ENCODE results near the gene ATRX. TPM values are rescaled to one million over a fixed set of nuclear protein-coding genes. Genes with fewer than 3 reads are reported as not detected.

ATRX gene
- total RNA-seq, 1 donor from 2014 or later = 37.6 TPM

- TF ChIP-seq CTCF (IDR thresholded peaks at IDR 0.05; ENCODE audit: insufficient read depth, low read length, severe bottlenecking) = no peak
- no peaks in the 10 kb centered on the region for H3K36me3 ChIP-seq (ENCODE audit: control insufficient read depth, insufficient read depth, low read length)
- no peak for DNase-seq (ENCODE audit: low read depth)
- no peak for FAIRE-seq
- H3K27me3 ChIP-seq (ENCODE audit: control insufficient read depth, insufficient read depth, low read length) = no peaks in the 10 kb centered on the region
- H3K4me3 ChIP-seq (ENCODE audit: low read depth, low read length) = no peak overlapping the region
These were observed 9.1 kb upstream of the ATRX start for GRCh38 chrX:77795124-77795523.

- DNase-seq (ENCODE audit: low read depth) (peak; percentile 39), FAIRE-seq (no peak)
- Histone ChIP-seq H3K4me3 (ENCODE audit: low read depth, low read length) (no peak overlapping the region), H3K36me3 (ENCODE audit: control insufficient read depth, insufficient read depth, low read length) (no peaks in the 10 kb centered on the region), H3K27me3 (ENCODE audit: control insufficient read depth, insufficient read depth, low read length) (no peaks in the 10 kb centered on the region)
- no peak for TF ChIP-seq CTCF (IDR thresholded peaks at IDR 0.05; ENCODE audit: insufficient read depth, low read length, severe bottlenecking)
These were observed 7.9 kb upstream of the ATRX start for GRCh38 chrX:77793946-77794345.

DNA sequence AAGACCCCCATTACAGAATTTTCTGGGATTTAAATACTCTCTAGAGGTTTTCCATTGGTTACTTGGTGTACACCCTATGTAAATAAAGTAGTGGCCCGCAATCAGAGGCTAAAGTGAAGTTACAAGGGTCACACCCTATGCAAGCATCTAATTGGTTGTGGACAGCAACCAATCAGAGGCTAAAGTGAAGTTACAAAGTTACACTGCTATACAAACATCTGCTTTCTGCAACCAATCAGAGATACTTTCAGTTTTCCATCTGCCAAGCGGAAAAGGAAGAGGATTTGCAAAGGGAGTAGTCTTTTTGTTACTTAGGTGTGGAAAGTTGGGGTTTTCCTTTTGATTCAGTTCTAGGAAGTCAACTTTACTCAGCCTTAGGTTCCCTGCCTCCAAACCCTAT is 2.0 kb upstream of the ATRX start:
- FAIRE-seq (no peak), DNase-seq (ENCODE audit: low read depth) (peak; percentile 18)
- Histone ChIP-seq H3K4me3 (ENCODE audit: low read depth, low read length) (no peak overlapping the region), H3K27me3 (ENCODE audit: control insufficient read depth, insufficient read depth, low read length) (no peaks in the 10 kb centered on the region), H3K36me3 (ENCODE audit: control insufficient read depth, insufficient read depth, low read length) (no peaks in the 10 kb centered on the region)
- no peak for TF ChIP-seq CTCF (IDR thresholded peaks at IDR 0.05; ENCODE audit: insufficient read depth, low read length, severe bottlenecking)

DNA sequence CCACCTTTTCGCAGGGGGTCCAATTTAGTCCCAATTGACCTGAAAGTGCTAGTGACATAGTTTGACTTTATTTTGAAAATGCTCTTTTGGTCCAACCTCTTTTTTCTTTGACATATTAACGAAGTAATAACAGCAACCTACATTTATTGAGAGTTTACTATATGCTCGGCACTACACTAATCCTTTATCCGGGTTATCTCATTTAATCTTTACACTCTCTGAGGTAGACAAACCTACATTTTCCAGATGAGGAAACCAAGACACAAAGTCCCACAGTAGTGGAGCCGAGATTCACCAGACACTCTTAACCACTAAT is 307 bp upstream of the ATRX start:
- DNase-seq (ENCODE audit: low read depth) (no peak), FAIRE-seq (no peak)
- H3K4me3 ChIP-seq (ENCODE audit: low read depth, low read length) = peak overlapping the region; percentile 72

GRCh38 chrX:77779695-77780094 is 6.3 kb downstream of the ATRX start:
- Histone ChIP-seq H3K36me3 (ENCODE audit: control insufficient read depth, insufficient read depth, low read length) (no peaks in the 10 kb centered on the region), H3K4me3 (ENCODE audit: low read depth, low read length) (no peak overlapping the region), H3K27me3 (ENCODE audit: control insufficient read depth, insufficient read depth, low read length) (no peaks in the 10 kb centered on the region)
- DNase-seq (ENCODE audit: low read depth) (no peak), FAIRE-seq (no peak)
- TF ChIP-seq CTCF (IDR thresholded peaks at IDR 0.05; ENCODE audit: insufficient read depth, low read length, severe bottlenecking) = no peak

More for the DNA sequence above, 307 bp upstream of the ATRX start:
- TF ChIP-seq CTCF (IDR thresholded peaks at IDR 0.05; ENCODE audit: insufficient read depth, low read length, severe bottlenecking) = no peak
- Histone ChIP-seq H3K27me3 (ENCODE audit: control insufficient read depth, insufficient read depth, low read length) (no peaks in the 10 kb centered on the region), H3K36me3 (ENCODE audit: control insufficient read depth, insufficient read depth, low read length) (no peaks in the 10 kb centered on the region)

DNA sequence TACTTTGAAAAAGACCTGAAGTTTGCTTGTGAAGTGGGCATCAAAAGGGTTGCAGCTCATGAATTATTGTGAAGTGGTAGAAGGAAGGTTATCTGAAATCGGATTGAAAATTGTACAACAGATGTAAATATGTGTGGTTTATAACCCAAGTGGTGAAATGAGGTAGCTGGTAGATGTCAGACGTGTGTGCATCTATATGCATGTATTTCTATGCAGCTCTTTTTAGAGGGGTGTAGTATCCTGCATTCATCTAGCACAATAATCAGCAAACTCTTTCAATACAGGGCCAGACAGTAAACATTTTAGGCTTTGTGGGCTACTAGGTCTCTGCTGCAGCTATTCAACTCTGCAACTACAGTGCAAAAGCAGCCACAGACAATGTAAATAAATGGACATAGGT is 9.4 kb downstream of the ATRX start:
- TF ChIP-seq CTCF (IDR thresholded peaks at IDR 0.05; ENCODE audit: insufficient read depth, low read length, severe bottlenecking) = no peak
- H3K4me3 ChIP-seq (ENCODE audit: low read depth, low read length) = no peak overlapping the region
- H3K36me3 ChIP-seq (ENCODE audit: control insufficient read depth, insufficient read depth, low read length) = no peaks in the 10 kb centered on the region
- no peak for FAIRE-seq
- H3K27me3 ChIP-seq (ENCODE audit: control insufficient read depth, insufficient read depth, low read length) = no peaks in the 10 kb centered on the region
- DNase-seq (ENCODE audit: low read depth) = no peak
